MM.1S (cell line): ENCODE measurements around the gene CABLES1.

Experiments
- CTCF ChIP-seq: fragments of 300-600 bp; sonication (generic); IDR thresholded peaks from 2 replicates; pipeline ENCODE4 v1.5.1; 2016; ENCODE audit warnings: antibody characterized with exemption, low read length, mixed read lengths
- EZH2 ChIP-seq: fragments of 300-600 bp; sonication (generic); optimal IDR thresholded peaks from 2 replicates; pipeline ENCODE3; 2017; ENCODE audit warnings: low read depth, mild to moderate bottlenecking, antibody characterized with exemption, low read length, mixed read lengths

- TF ChIP-seq EZH2 (no peak), CTCF (no peak)
Observed at GRCh38 chr18:23148382-23148781, 13.1 kb downstream of the CABLES1 start.
